Measurements from ENCODE around the gene GAL3ST2.

- TF ChIP-seq CTCF (IDR thresholded peaks at IDR 0.05; ENCODE audit: insufficient read depth, low read length, poor library complexity, severe bottlenecking), result no peak
- TF ChIP-seq EZH2phosphoT487 (conservative IDR thresholded peaks at IDR 0.05; ENCODE audit: low read length), result no peak
Observed at GRCh38 chr2:241798631-241799521, 22.3 kb downstream of the GAL3ST2 start.

Data from SU-DHL-6 (cell line).